GM12878 (cell line): ENCODE measurements around the gene RAB3GAP1. TPM values are rescaled to one million over a fixed set of nuclear protein-coding genes. Genes with fewer than 3 reads are reported as not detected.

Experiments used
- ATAC-seq: fragments of 200-7000 bp; cut with Tn5 transposase; 3 replicates; pipeline ENCODE4 v1.9.1; 2020; ENCODE audit warnings: mild to moderate bottlenecking, moderate library complexity
- BruUV-seq: library from RNA; stranded (reverse); fragments of 400-500 nt; replicated peaks from 2 replicates; lab custom pipeline; 2021; lab: Mats Ljungman, UMichigan
- CTCF ChIA-PET: fragments of 300-600 bp; sonication (Branson Sonifier 250); formaldehyde crosslinking; extraction: SDS; loops from one replicate; lab custom pipeline; 2021; ENCODE audit warnings: inconsistent platforms; lab: Yijun Ruan, JAX
- POLR2A ChIA-PET: fragments of 350-600 bp; formaldehyde crosslinking; extraction: SDS; loops from one replicate; lab custom pipeline; 2021; ENCODE audit warnings: inconsistent platforms; lab: Charles Lee
- RAD21 ChIA-PET: fragments of 300-600 bp; sonication (Branson Sonifier 250); formaldehyde crosslinking; loops from one replicate; lab custom pipeline; 2023; ENCODE audit warnings: antibody characterized with exemption; ENCODE audit not compliant: unreplicated experiment; lab: Charles Lee
- SMC1A ChIA-PET: fragments of 300-600 bp; sonication (Branson Sonifier 250); formaldehyde crosslinking; loops from one replicate; lab custom pipeline; 2023; ENCODE audit not compliant: unreplicated experiment, uncharacterized antibody; lab: Charles Lee
- DNase-seq: peaks from one replicate; pipeline ENCODE4 v3.0.0-alpha.2; 2011; ENCODE audit warnings: low read depth, low spot score
- FAIRE-seq: peaks from 3 replicates; lab custom pipeline; 2011; peaks lifted over from hg19 to GRCh38; lab: Jason Lieb, UNC
- H2AFZ ChIP-seq: 2 replicates; pipeline ENCODE4 v1.6.0; 2011; ENCODE audit warnings: low read depth, low read length, control low read depth; ENCODE audit not compliant: control insufficient read depth
- H3K27ac ChIP-seq: 2 replicates; pipeline ENCODE4 v1.5.1; 2011; ENCODE audit warnings: control low read depth; ENCODE audit not compliant: control insufficient read depth, insufficient read depth
- H3K27me3 ChIP-seq, 2 experiments: replicated peaks in 1 of 2; 2 replicates each; pipeline versions ENCODE4 v1.6.0 to v1.6.1; 2011; ENCODE audit warnings: low read length in 1 of 2; ENCODE audit not compliant: control insufficient read depth in 2 of 2, insufficient read depth in 2 of 2
- H3K36me3 ChIP-seq, 2 experiments: 2 replicates each; pipeline ENCODE4 v1.5.1; 2011; ENCODE audit warnings: low read length in 1 of 2; ENCODE audit not compliant: control insufficient read depth in 2 of 2, insufficient read depth in 2 of 2
- H3K4me1 ChIP-seq: 2 replicates; pipeline ENCODE4 v1.6.1; 2011; ENCODE audit warnings: mild to moderate bottlenecking, low read length, moderate library complexity, mixed read lengths; ENCODE audit not compliant: control insufficient read depth, insufficient read depth
- H3K4me2 ChIP-seq: 2 replicates; pipeline ENCODE4 v1.6.0; 2011; ENCODE audit warnings: control low read depth; ENCODE audit not compliant: control insufficient read depth, insufficient read depth
- H3K4me3 ChIP-seq: fragments of 200-600 bp; sonication (generic); 2 replicates; pipeline ENCODE4 v1.5.1; 2016
- H3K79me2 ChIP-seq: 2 replicates; pipeline ENCODE4 v1.6.0; 2011; ENCODE audit warnings: low read length; ENCODE audit not compliant: control insufficient read depth, insufficient read depth
- H3K9ac ChIP-seq: 2 replicates; pipeline ENCODE4 v1.8.0; 2011; ENCODE audit warnings: low read length, control low read depth, mixed read lengths; ENCODE audit not compliant: control insufficient read depth, insufficient read depth
- H3K9me3 ChIP-seq: replicated peaks from 3 replicates; pipeline ENCODE4 v1.5.1; 2011; ENCODE audit warnings: mild to moderate bottlenecking, low read length; ENCODE audit not compliant: control insufficient read depth, insufficient read depth
- H4K20me1 ChIP-seq: 2 replicates; pipeline ENCODE4 v1.6.0; 2011; ENCODE audit not compliant: control insufficient read depth, insufficient read depth
- E2F4 ChIP-seq: IDR thresholded peaks from 2 replicates; pipeline ENCODE4 v1.6.1; 2012; ENCODE audit warnings: low read depth, low read length, improper control_type of control experiment
- HSF1 ChIP-seq: fragments of 150-350 bp; IDR thresholded peaks from 2 replicates; pipeline ENCODE4 v1.6.1; 2014; ENCODE audit warnings: mild to moderate bottlenecking, low read depth, low read length
- MYB ChIP-seq: fragments of 150-350 bp; IDR thresholded peaks from 2 replicates; pipeline ENCODE4 v1.6.1; 2014; ENCODE audit warnings: mild to moderate bottlenecking, low read depth, low read length, borderline replicate concordance
- NRF1 ChIP-seq: conservative IDR thresholded peaks from 2 replicates; pipeline ENCODE4 v1.6.1; 2011; ENCODE audit warnings: mild to moderate bottlenecking, low read depth, low read length, improper control_type of control experiment
- ZNF274 ChIP-seq: IDR thresholded peaks from one replicate; pipeline ENCODE4 v1.8.0; 2011; ENCODE audit not compliant: insufficient read length, insufficient read depth
- WGBS: methylation state at CpG from one replicate; pipeline ENCODE4 v1.1.6; 2016; ENCODE audit warnings: low lambda C conversion rate; ENCODE audit not compliant: insufficient replicate concordance, insufficient coverage; ENCODE audit errors: missing lambda C conversion rate; 5-methylcytosine and 5-hydroxymethylcytosine counted together
- in situ Hi-C: fragments of 300-500 bp; cut with MboI; formaldehyde crosslinking; loops from 9 replicates; pipeline ENCODE4 v1.14.3; 2018; ENCODE audit warnings: mixed read lengths
- intact Hi-C: fragments of 100-400 bp; cut with micrococcal nuclease; formaldehyde crosslinking; loops from one replicate; pipeline ENCODE4 v1.14.2; 2022; ENCODE audit not compliant: unreplicated experiment
- polyA plus RNA-seq, 11 experiments: library from polyadenylated mRNA; depleted of rRNA in 4 of 11; unstranded in 6 of 11; stranded (reverse) in 5 of 11; fragments of >200 nt; fragmentation: Nextera tagmentation in 4 of 11; fragmentation: Illumina TruSeq in 1 of 11; extraction: Ambion mirVana in 4 of 11; extraction: Trizol in 1 of 11; gene quantifications; 1 replicate in 1 of 11; 2 replicates in 10 of 11; pipeline versions ENCODE4 v1.2.1 to v1.2.3, GENCODE V29; 2011 to 2016; ENCODE audit warnings: inconsistent platforms in 2 of 11, missing spikeins in 2 of 11, low read depth in 1 of 11
- total RNA-seq, 4 experiments: library from RNA; depleted of rRNA in 3 of 4; stranded (reverse); fragments of >200 nt in 3 of 4; fragmentation: Illumina TruSeq in 1 of 4; extraction: Trizol in 1 of 4; gene quantifications; 2 replicates each; pipeline versions ENCODE4 v1.2.1 to v1.2.3, GENCODE V29; 2013 to 2021
- TF ChIP-seq, protein P1 (sequence below): IDR thresholded peaks from 2 replicates; pipeline ENCODE4 v1.6.1; 2012; ENCODE audit warnings: low read length, inconsistent platforms
- TF ChIP-seq, protein P2 (sequence below): fragments of 450-650 bp; IDR thresholded peaks from 2 replicates; pipeline ENCODE4 v1.6.1; 2017; ENCODE audit warnings: antibody characterized with exemption, mild to moderate bottlenecking, moderate library complexity

RAB3GAP1 gene
- total and polyA plus RNA-seq, 10 of the 15 experiments (the other 5 are each of a cell fraction or from before 2014, with no cell fraction given), result 13.7 to 36.9 (median 21.0) TPM

- no TSS peak for BruUV-seq
- H3K4me1 ChIP-seq, result no peaks in the 10 kb centered on the region
- no peaks in the 10 kb centered on the region for H3K36me3 ChIP-seq
- ChIA-PET SMC1A (interaction anchor here (0.6 to 1.2 kb wide), 2 partner anchors 49 to 170 kb away, joined by 3 read pairs; no protein-coding TSS in a partner anchor), POLR2A (no interaction called here), RAD21 (no interaction called here), CTCF (interaction anchor here (0.9 to 1.6 kb wide), 3 partner anchors 20 to 44 kb away, joined by 4 read pairs; no protein-coding TSS in a partner anchor)
- no peak overlapping the region for H3K4me2 ChIP-seq
- intact Hi-C loops (no loop called here), in situ Hi-C loops (no loop called here)
- H3K9ac ChIP-seq, result no peak overlapping the region
- no peak overlapping the region for H3K27ac ChIP-seq
- H4K20me1 ChIP-seq, result no peaks in the 10 kb centered on the region
- no peak overlapping the region for H2AFZ ChIP-seq
- TF ChIP-seq E2F4 (no peak), HSF1 (no peak), NRF1 (no peak), ZNF274 (no peak), MYB (no peak)
- TF ChIP-seq, protein P1, sequence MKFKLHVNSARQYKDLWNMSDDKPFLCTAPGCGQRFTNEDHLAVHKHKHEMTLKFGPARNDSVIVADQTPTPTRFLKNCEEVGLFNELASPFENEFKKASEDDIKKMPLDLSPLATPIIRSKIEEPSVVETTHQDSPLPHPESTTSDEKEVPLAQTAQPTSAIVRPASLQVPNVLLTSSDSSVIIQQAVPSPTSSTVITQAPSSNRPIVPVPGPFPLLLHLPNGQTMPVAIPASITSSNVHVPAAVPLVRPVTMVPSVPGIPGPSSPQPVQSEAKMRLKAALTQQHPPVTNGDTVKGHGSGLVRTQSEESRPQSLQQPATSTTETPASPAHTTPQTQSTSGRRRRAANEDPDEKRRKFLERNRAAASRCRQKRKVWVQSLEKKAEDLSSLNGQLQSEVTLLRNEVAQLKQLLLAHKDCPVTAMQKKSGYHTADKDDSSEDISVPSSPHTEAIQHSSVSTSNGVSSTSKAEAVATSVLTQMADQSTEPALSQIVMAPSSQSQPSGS, result no peak
- TF ChIP-seq, protein P2, sequence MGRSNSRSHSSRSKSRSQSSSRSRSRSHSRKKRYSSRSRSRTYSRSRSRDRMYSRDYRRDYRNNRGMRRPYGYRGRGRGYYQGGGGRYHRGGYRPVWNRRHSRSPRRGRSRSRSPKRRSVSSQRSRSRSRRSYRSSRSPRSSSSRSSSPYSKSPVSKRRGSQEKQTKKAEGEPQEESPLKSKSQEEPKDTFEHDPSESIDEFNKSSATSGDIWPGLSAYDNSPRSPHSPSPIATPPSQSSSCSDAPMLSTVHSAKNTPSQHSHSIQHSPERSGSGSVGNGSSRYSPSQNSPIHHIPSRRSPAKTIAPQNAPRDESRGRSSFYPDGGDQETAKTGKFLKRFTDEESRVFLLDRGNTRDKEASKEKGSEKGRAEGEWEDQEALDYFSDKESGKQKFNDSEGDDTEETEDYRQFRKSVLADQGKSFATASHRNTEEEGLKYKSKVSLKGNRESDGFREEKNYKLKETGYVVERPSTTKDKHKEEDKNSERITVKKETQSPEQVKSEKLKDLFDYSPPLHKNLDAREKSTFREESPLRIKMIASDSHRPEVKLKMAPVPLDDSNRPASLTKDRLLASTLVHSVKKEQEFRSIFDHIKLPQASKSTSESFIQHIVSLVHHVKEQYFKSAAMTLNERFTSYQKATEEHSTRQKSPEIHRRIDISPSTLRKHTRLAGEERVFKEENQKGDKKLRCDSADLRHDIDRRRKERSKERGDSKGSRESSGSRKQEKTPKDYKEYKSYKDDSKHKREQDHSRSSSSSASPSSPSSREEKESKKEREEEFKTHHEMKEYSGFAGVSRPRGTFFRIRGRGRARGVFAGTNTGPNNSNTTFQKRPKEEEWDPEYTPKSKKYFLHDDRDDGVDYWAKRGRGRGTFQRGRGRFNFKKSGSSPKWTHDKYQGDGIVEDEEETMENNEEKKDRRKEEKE, result no peak
- H3K79me2 ChIP-seq, result peaks cover 9% of the 10 kb centered on the region
- no peaks in the 10 kb centered on the region; a peak in 1 of 4 replicates for H3K27me3 ChIP-seq
- no peak for FAIRE-seq
- H3K4me3 ChIP-seq, result no peak overlapping the region
- H3K9me3 ChIP-seq, result no peaks in the 10 kb centered on the region
- no peak for ATAC-seq
- WGBS, result 64% methylated on average over 6 of the region's 6 CpGs
- no peak for DNase-seq
Measured at GRCh38 chr2:135048122-135048521, 4.0 kb upstream of the RAB3GAP1 start.
